Tibial artery (tissue), 4 donors: ENCODE results near the gene PKNOX2.

Experiments used
- DNase-seq, 2 donors: peaks; one replicate each; pipeline ENCODE4 v3.0.0-alpha.2; 2019
- H3K27ac ChIP-seq, 2 donors: fragments of 200-600 bp; sonication (generic) in 1 of 2; 1 replicate in 1 of 2; 2 replicates in 1 of 2; pipeline ENCODE4 v1.5.1; 2018 to 2019; ENCODE audit warnings: mild to moderate bottlenecking in 1 of 2
- H3K27me3 ChIP-seq, 2 donors: fragments of 200-600 bp; sonication (generic) in 1 of 2; one replicate each; pipeline versions ENCODE4 v1.5.1 to v1.6.0; 2016 to 2019
- H3K36me3 ChIP-seq, 3 donors: fragments of 200-600 bp; sonication (generic) in 2 of 3; one replicate each; pipeline ENCODE4 v1.5.1; 2016 to 2019; ENCODE audit warnings: mild to moderate bottlenecking in 2 of 3
- H3K4me1 ChIP-seq, 4 donors: fragments of 200-600 bp; sonication (generic) in 2 of 4; 1 replicate in 3 of 4; 2 replicates in 1 of 4; pipeline ENCODE4 v1.5.1; 2016 to 2019
- H3K4me3 ChIP-seq, 2 donors: fragments of 200-600 bp; sonication (generic) in 1 of 2; 1 replicate in 1 of 2; 2 replicates in 1 of 2; pipeline ENCODE4 v1.5.1; 2018 to 2019; ENCODE audit warnings: mild to moderate bottlenecking in 2 of 2
- H3K9me3 ChIP-seq, 3 donors: fragments of 200-600 bp; sonication (generic) in 1 of 3; one replicate each; pipeline ENCODE4 v1.5.1; 2016 to 2019
- intact Hi-C: fragments of 100-400 bp; cut with DNase I; formaldehyde crosslinking; loops from one replicate; pipeline ENCODE4 v1.15.0; 2023; ENCODE audit warnings: low total_unique reads
- TF ChIP-seq, protein P1 (sequence below), 2 experiments: fragments of 200-600 bp in 1 of 2; fragments of 450-650 bp in 1 of 2; IDR thresholded peaks; one replicate each; pipeline ENCODE4 v1.5.1; 2017 to 2019; ENCODE audit warnings: antibody characterized with exemption in 2 of 2, mild to moderate bottlenecking in 1 of 2, moderate library complexity in 1 of 2

Gene PKNOX2

DNA sequence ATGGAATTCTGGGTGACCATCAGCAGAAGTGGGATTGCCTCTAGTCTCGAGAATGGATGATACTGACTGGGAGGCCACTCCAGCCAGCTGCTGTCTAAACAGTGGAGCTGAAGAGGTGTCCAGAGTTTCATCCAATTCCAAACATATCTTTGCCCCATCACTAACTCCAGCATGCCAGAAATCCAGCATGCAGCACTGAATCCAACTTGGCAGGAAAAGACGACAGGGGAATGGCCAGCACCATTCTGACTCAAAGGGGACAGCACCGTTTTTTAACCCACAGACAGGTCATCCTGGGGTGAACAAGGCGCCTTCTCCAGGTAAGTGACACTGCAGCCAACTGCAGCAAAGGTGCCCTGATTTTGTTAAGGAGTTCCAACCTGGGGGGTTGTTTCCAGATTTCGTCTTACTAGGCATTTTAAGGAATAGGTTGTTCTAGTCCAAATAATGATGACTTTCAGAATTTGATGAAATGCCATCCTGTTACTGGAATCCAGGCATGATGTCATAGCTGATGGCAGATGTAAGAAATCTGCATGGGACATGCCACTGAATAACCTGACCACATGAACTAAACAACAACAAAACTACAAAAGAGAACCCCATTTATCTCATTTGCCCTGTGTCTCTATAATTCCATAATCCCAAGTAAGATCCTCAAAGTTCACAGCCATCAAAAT lies 299.2 kb downstream of the PKNOX2 start:
- Histone ChIP-seq H3K27me3 (no peaks in the 10 kb centered on the region), H3K4me1 (peaks cover 0 to 13% (median 0%) of the 10 kb centered on the region in 4 donors), H3K36me3 (peaks cover 0 to 11% (median 0%) of the 10 kb centered on the region in 3 donors), H3K9me3 (no peaks in the 10 kb centered on the region), H3K27ac (no peak overlapping the region), H3K4me3 (no peak overlapping the region)
- TF ChIP-seq, protein P1, sequence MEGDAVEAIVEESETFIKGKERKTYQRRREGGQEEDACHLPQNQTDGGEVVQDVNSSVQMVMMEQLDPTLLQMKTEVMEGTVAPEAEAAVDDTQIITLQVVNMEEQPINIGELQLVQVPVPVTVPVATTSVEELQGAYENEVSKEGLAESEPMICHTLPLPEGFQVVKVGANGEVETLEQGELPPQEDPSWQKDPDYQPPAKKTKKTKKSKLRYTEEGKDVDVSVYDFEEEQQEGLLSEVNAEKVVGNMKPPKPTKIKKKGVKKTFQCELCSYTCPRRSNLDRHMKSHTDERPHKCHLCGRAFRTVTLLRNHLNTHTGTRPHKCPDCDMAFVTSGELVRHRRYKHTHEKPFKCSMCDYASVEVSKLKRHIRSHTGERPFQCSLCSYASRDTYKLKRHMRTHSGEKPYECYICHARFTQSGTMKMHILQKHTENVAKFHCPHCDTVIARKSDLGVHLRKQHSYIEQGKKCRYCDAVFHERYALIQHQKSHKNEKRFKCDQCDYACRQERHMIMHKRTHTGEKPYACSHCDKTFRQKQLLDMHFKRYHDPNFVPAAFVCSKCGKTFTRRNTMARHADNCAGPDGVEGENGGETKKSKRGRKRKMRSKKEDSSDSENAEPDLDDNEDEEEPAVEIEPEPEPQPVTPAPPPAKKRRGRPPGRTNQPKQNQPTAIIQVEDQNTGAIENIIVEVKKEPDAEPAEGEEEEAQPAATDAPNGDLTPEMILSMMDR (IDR thresholded peaks at IDR 0.05): no peak
- DNase-seq: no peak
- intact Hi-C loops: no loop called here

DNA sequence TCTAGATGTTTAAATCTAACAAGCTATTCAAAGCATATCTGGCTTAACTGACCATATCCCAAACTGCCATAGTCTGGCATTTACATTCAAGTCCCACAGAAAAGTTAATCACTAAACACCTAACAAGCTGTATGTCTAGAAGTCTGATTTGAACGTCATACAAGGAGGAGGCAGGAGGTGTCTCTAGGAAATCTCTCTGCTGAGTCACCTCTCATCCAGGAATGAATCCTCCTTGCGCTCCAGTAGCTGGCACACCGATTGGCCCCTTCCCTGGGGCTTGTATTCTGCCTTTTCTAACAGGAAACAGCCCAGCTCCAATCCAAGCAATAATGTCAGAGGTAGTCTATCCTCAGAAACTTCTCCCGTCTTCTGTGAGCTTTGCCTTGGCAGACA lies 299.7 kb downstream of the PKNOX2 start:
- intact Hi-C loops: no loop called here
- DNase-seq: no peak
- TF ChIP-seq, protein P1 (IDR thresholded peaks at IDR 0.05): no peak

DNA sequence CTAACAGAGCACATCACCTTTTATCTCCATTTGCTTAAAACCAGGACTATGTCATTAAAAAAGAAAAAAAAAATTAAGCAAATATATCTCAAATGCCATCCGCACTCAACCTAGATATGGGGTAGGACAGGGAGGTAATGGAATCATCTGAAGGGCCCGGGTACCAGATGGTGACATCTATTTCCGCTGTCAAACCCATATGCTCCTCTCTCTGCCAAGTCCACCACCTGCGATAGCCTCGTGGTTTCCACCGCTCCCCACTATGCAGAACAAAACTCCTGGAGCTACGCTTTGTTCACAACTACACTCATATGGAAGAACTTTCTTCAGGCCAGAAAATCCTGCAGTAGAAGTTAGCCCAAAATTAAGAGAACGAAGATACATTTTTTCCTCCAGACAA lies 300.1 kb downstream of the PKNOX2 start:
- Histone ChIP-seq H3K4me3 (no peak overlapping the region), H3K9me3 (no peaks in the 10 kb centered on the region), H3K27ac (no peak overlapping the region), H3K27me3 (no peaks in the 10 kb centered on the region), H3K4me1 (peaks cover 0 to 13% (median 0%) of the 10 kb centered on the region in 4 donors), H3K36me3 (peaks cover 0 to 8% (median 0%) of the 10 kb centered on the region in 3 donors)
- no peak for DNase-seq
- intact Hi-C loops: no loop called here
- TF ChIP-seq, protein P1 (IDR thresholded peaks at IDR 0.05): no peak

More for the DNA sequence above, 299.7 kb downstream of the PKNOX2 start:
- Histone ChIP-seq H3K4me3 (no peak overlapping the region), H3K27me3 (no peaks in the 10 kb centered on the region), H3K4me1 (peaks cover 0 to 13% (median 0%) of the 10 kb centered on the region in 4 donors), H3K36me3 (peaks cover 0 to 11% (median 0%) of the 10 kb centered on the region in 3 donors), H3K9me3 (no peaks in the 10 kb centered on the region), H3K27ac (no peak overlapping the region)

DNA sequence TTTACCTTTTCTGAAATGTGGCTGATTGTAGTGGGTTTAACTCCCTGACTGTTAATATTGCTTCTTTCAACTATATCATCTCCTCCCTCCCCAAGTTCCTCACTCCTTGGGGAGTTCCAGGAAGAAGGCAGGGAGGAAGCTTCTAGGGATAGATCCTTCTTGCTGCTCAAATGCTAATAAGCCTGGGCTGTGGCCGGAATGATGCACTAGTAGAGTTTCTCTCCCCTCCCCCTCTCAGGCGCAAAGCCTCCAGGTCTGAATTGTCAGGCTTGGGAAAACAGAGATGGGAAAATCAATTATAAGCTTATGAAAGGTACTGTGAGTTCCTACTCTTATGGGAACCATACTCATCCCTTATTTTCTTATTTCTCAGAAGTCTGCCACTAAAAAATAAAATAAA lies 300.7 kb downstream of the PKNOX2 start:
- Histone ChIP-seq H3K36me3 (peaks cover 0 to 5% (median 0%) of the 10 kb centered on the region in 3 donors), H3K27ac (no peak overlapping the region), H3K9me3 (no peaks in the 10 kb centered on the region), H3K4me1 (peaks cover 0 to 13% (median 0%) of the 10 kb centered on the region in 4 donors), H3K27me3 (no peaks in the 10 kb centered on the region), H3K4me3 (no peak overlapping the region)
- TF ChIP-seq, protein P1 (IDR thresholded peaks at IDR 0.05): no peak
- DNase-seq: no peak
- intact Hi-C loops: no loop called here

DNA sequence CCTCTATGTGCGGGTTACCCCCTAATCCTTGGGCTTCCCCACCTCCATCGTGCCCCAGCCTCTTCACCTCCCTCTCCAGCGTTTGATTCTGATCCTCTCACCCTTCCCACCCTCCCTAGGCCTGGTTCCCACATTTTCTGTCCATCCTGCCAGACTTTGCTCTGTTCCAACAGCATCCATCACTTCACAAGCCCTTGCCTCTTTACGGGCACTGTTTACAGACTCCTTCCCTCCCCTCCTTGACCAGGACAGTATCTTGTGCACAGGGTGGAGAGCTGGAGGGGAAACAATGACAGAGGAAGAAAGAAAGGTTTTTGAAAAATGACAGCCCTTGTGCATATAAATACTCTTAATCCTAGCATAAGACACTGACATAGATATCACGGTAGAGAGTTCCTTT lies 301.1 kb downstream of the PKNOX2 start:
- Histone ChIP-seq H3K4me1 (peaks cover 0 to 13% (median 0%) of the 10 kb centered on the region in 4 donors), H3K36me3 (peaks cover 0 to 5% (median 0%) of the 10 kb centered on the region in 3 donors), H3K9me3 (no peaks in the 10 kb centered on the region), H3K27me3 (no peaks in the 10 kb centered on the region), H3K4me3 (no peak overlapping the region), H3K27ac (no peak overlapping the region)
- intact Hi-C loops: no loop called here
- no peak for DNase-seq
- TF ChIP-seq, protein P1 (IDR thresholded peaks at IDR 0.05): no peak
